Measurements from ENCODE around the gene HES7.

The HES7 gene

DNA sequence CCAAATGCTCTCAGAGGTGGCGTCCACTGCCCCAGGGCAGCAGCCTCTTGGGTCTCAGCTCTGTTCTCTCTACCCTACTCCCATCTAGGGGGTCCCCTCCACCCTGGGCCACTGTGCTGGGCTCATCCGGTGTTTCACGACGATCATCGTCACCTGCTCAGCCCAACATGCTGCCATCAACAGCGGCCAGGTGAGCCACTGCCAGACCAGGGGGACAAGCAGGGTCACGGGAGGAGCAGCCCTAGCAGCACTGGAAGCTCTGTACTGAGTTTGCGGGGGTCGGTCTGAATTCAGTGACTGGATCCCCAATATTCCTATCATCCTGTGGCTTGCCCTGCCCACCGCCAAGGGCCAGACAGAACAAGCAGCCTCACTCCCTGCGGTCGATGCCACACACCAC lies 52.4 kb downstream of the HES7 start:
- ATAC-seq: no peak

All from activated CD4-positive, CD25-positive, alpha-beta regulatory T cell treated with anti-CD3 and anti-CD28 coated beads, Interleukin-2, amount 50 U/mL, for 24 hours (primary cell).